Karpas-422 (cell line): ENCODE measurements around the gene LPP. TPM values are rescaled to one million over a fixed set of nuclear protein-coding genes. Genes with fewer than 3 reads are reported as not detected.
A peak's percentile ranks its signal among the peaks of the same experiment; 100 is the strongest.

Source experiments
- DNase-seq: peaks from one replicate; pipeline ENCODE4 v3.0.0-alpha.2; 2015
- H2AFZ ChIP-seq: fragments of 200-600 bp; sonication (generic); 2 replicates; pipeline ENCODE4 v1.6.1; 2014; ENCODE audit warnings: antibody characterized with exemption, low read length, mixed read lengths
- H3K27ac ChIP-seq: fragments of 200-600 bp; sonication (generic); 2 replicates; pipeline ENCODE4 v1.5.1; 2014; ENCODE audit warnings: mild to moderate bottlenecking, low read length, moderate library complexity
- H3K27me3 ChIP-seq: fragments of 200-600 bp; sonication (generic); 2 replicates; pipeline ENCODE4 v1.6.1; 2014; ENCODE audit warnings: low read length, mixed read lengths
- H3K36me3 ChIP-seq: fragments of 200-600 bp; sonication (generic); 2 replicates; pipeline ENCODE4 v1.6.1; 2014; ENCODE audit warnings: low read length, mixed read lengths; ENCODE audit not compliant: insufficient read depth
- H3K4me1 ChIP-seq: fragments of 200-600 bp; sonication (generic); 2 replicates; pipeline ENCODE4 v1.6.1; 2014; ENCODE audit warnings: mild to moderate bottlenecking, low read length, mixed read lengths
- H3K4me2 ChIP-seq: fragments of 200-600 bp; sonication (generic); 2 replicates; pipeline ENCODE4 v1.6.1; 2014; ENCODE audit warnings: low read length, low read depth, mild to moderate bottlenecking; ENCODE audit not compliant: poor library complexity, severe bottlenecking
- H3K4me3 ChIP-seq: fragments of 200-600 bp; sonication (generic); 2 replicates; pipeline ENCODE4 v1.5.1; 2014; ENCODE audit warnings: mild to moderate bottlenecking, antibody characterized with exemption, low read length, mixed read lengths
- H3K79me2 ChIP-seq: fragments of 200-600 bp; sonication (generic); 2 replicates; pipeline ENCODE4 v1.6.1; 2014; ENCODE audit warnings: mild to moderate bottlenecking, low read length, mixed read lengths
- H3K9ac ChIP-seq: fragments of 200-600 bp; sonication (generic); 2 replicates; pipeline ENCODE4 v1.6.0; 2014; ENCODE audit warnings: low read length
- H3K9me2 ChIP-seq: fragments of 200-600 bp; sonication (generic), shearing (Covaris generic); replicated peaks from 2 replicates; pipeline ENCODE4 v1.6.0; 2014; ENCODE audit warnings: mild to moderate bottlenecking, low read length, moderate library complexity; ENCODE audit not compliant: insufficient read depth
- H3K9me3 ChIP-seq: fragments of 300-700, 200-600 bp; sonication (generic); 2 replicates; pipeline ENCODE4 v1.6.1; 2014; ENCODE audit warnings: low read length, mixed read lengths
- H4K20me1 ChIP-seq: fragments of 200-600 bp; sonication (generic); 2 replicates; pipeline ENCODE4 v1.6.1; 2014; ENCODE audit warnings: mild to moderate bottlenecking, antibody characterized with exemption, low read length, low read depth; ENCODE audit not compliant: insufficient read depth
- total RNA-seq: library from RNA; depleted of rRNA; stranded (reverse); fragments of >200 nt; shearing (Covaris generic); gene quantifications from 2 replicates; pipeline ENCODE4 v1.2.3, GENCODE V29; 2014; ENCODE audit warnings: low replicate concordance

LPP gene
- total RNA-seq, 1 experiment from 2014 or later = 88.5 TPM

- no peaks in the 10 kb centered on the region for H3K36me3 ChIP-seq
- no peak overlapping the region for H3K4me2 ChIP-seq
- no peaks in the 10 kb centered on the region for H3K9me3 ChIP-seq
- no peak overlapping the region for H3K4me3 ChIP-seq
- DNase-seq = no peak
- no peak overlapping the region for H3K9ac ChIP-seq
- no peaks in the 10 kb centered on the region for H4K20me1 ChIP-seq
- H3K79me2 ChIP-seq = no peaks in the 10 kb centered on the region
- H2AFZ ChIP-seq = no peak overlapping the region
- H3K27ac ChIP-seq = no peak overlapping the region
- no peaks in the 10 kb centered on the region for H3K9me2 ChIP-seq
- H3K4me1 ChIP-seq = peaks cover 34% of the 10 kb centered on the region
- peaks cover 7% of the 10 kb centered on the region; the same call in 1 of the 2 replicates for H3K27me3 ChIP-seq
Observed at GRCh38 chr3:188331166-188331565, 177.2 kb downstream of the LPP start.

GRCh38 chr3:188332085-188332484 lies 178.1 kb downstream of the LPP start:
- Histone ChIP-seq H3K4me1 (peaks cover 29% of the 10 kb centered on the region), H2AFZ (no peak overlapping the region), H3K36me3 (no peaks in the 10 kb centered on the region), H4K20me1 (no peaks in the 10 kb centered on the region), H3K4me3 (no peak overlapping the region), H3K27me3 (peaks cover 7% of the 10 kb centered on the region; the same call in 1 of the 2 replicates), H3K9ac (no peak overlapping the region), H3K4me2 (no peak overlapping the region), H3K79me2 (no peaks in the 10 kb centered on the region), H3K9me3 (no peaks in the 10 kb centered on the region), H3K9me2 (no peaks in the 10 kb centered on the region), H3K27ac (no peak overlapping the region)
- DNase-seq = no peak

- H4K20me1 ChIP-seq = no peaks in the 10 kb centered on the region
- no peak for DNase-seq
Observed at GRCh38 chr3:188335656-188336055, 181.7 kb downstream of the LPP start.

GRCh38 chr3:188336178-188336577 lies 182.2 kb downstream of the LPP start:
- Histone ChIP-seq H3K9ac (no peak overlapping the region), H3K9me3 (no peaks in the 10 kb centered on the region), H3K4me3 (no peak overlapping the region), H3K79me2 (no peaks in the 10 kb centered on the region), H3K27ac (no peak overlapping the region), H3K9me2 (no peaks in the 10 kb centered on the region), H3K4me1 (peaks cover 18% of the 10 kb centered on the region), H2AFZ (no peak overlapping the region), H3K36me3 (no peaks in the 10 kb centered on the region), H3K27me3 (no peaks in the 10 kb centered on the region), H4K20me1 (no peaks in the 10 kb centered on the region), H3K4me2 (no peak overlapping the region)
- DNase-seq = no peak

More at GRCh38 chr3:188335656-188336055, 181.7 kb downstream of the LPP start:
- no peaks in the 10 kb centered on the region for H3K27me3 ChIP-seq
- no peaks in the 10 kb centered on the region for H3K36me3 ChIP-seq
- H3K79me2 ChIP-seq = no peaks in the 10 kb centered on the region
- no peaks in the 10 kb centered on the region for H3K9me2 ChIP-seq
- H3K4me2 ChIP-seq = no peak overlapping the region
- H3K4me3 ChIP-seq = no peak overlapping the region
- no peak overlapping the region for H3K9ac ChIP-seq
- no peak overlapping the region for H3K27ac ChIP-seq
- peaks cover 15% of the 10 kb centered on the region for H3K4me1 ChIP-seq
- H2AFZ ChIP-seq = no peak overlapping the region
- H3K9me3 ChIP-seq = no peaks in the 10 kb centered on the region

- H3K36me3 ChIP-seq = no peaks in the 10 kb centered on the region
- no peak overlapping the region for H3K4me2 ChIP-seq
- no peaks in the 10 kb centered on the region for H3K9me3 ChIP-seq
- H3K9me2 ChIP-seq = no peaks in the 10 kb centered on the region
- no peak overlapping the region for H2AFZ ChIP-seq
- peaks cover 18% of the 10 kb centered on the region for H3K4me1 ChIP-seq
- H4K20me1 ChIP-seq = no peaks in the 10 kb centered on the region
- no peak overlapping the region for H3K4me3 ChIP-seq
- DNase-seq = no peak
- no peaks in the 10 kb centered on the region for H3K79me2 ChIP-seq
- H3K27me3 ChIP-seq = no peaks in the 10 kb centered on the region
- no peak overlapping the region for H3K9ac ChIP-seq
- H3K27ac ChIP-seq = no peak overlapping the region
Observed at GRCh38 chr3:188337232-188337631, 183.3 kb downstream of the LPP start.

- Histone ChIP-seq H2AFZ (no peak overlapping the region), H3K27ac (no peak overlapping the region), H4K20me1 (no peaks in the 10 kb centered on the region), H3K27me3 (no peaks in the 10 kb centered on the region), H3K4me2 (no peak overlapping the region), H3K79me2 (no peaks in the 10 kb centered on the region), H3K9me3 (no peaks in the 10 kb centered on the region), H3K9ac (no peak overlapping the region), H3K9me2 (no peaks in the 10 kb centered on the region), H3K4me3 (no peak overlapping the region), H3K36me3 (no peaks in the 10 kb centered on the region), H3K4me1 (peaks cover 18% of the 10 kb centered on the region)
- no peak for DNase-seq
Observed at GRCh38 chr3:188338086-188338485, 184.1 kb downstream of the LPP start.

- peak overlapping the region; percentile 23; the same call in 1 of the 2 replicates for H3K9ac ChIP-seq
- peak overlapping the region; percentile 36 for H3K4me2 ChIP-seq
- H3K36me3 ChIP-seq = no peaks in the 10 kb centered on the region
- H3K9me2 ChIP-seq = no peaks in the 10 kb centered on the region
- H3K79me2 ChIP-seq = no peaks in the 10 kb centered on the region
- peaks cover 19% of the 10 kb centered on the region for H3K4me1 ChIP-seq
- no peak overlapping the region for H3K27ac ChIP-seq
- peak overlapping the region; percentile 21; the same call in 1 of the 2 replicates for H2AFZ ChIP-seq
- no peak overlapping the region for H3K4me3 ChIP-seq
- no peaks in the 10 kb centered on the region for H3K9me3 ChIP-seq
- no peaks in the 10 kb centered on the region for H3K27me3 ChIP-seq
- DNase-seq = peak; percentile 56
- H4K20me1 ChIP-seq = no peaks in the 10 kb centered on the region
Observed at GRCh38 chr3:188339410-188340295, 185.7 kb downstream of the LPP start.

GRCh38 chr3:188341501-188341900 lies 187.5 kb downstream of the LPP start:
- Histone ChIP-seq H3K4me3 (no peak overlapping the region), H4K20me1 (no peaks in the 10 kb centered on the region), H3K9ac (no peak overlapping the region), H3K9me3 (no peaks in the 10 kb centered on the region), H3K27me3 (no peaks in the 10 kb centered on the region), H3K27ac (no peak overlapping the region), H2AFZ (no peak overlapping the region), H3K4me2 (no peak overlapping the region), H3K4me1 (peaks cover 26% of the 10 kb centered on the region), H3K36me3 (no peaks in the 10 kb centered on the region), H3K9me2 (no peaks in the 10 kb centered on the region), H3K79me2 (no peaks in the 10 kb centered on the region)
- DNase-seq = no peak
